ENCODE results near the gene MICU1.
"Not testable (repeated sequence)": the region's sequence is repeated elsewhere in the genome, so short reads cannot be mapped to it uniquely, and the experiment has no call there.

Gene MICU1

DNA sequence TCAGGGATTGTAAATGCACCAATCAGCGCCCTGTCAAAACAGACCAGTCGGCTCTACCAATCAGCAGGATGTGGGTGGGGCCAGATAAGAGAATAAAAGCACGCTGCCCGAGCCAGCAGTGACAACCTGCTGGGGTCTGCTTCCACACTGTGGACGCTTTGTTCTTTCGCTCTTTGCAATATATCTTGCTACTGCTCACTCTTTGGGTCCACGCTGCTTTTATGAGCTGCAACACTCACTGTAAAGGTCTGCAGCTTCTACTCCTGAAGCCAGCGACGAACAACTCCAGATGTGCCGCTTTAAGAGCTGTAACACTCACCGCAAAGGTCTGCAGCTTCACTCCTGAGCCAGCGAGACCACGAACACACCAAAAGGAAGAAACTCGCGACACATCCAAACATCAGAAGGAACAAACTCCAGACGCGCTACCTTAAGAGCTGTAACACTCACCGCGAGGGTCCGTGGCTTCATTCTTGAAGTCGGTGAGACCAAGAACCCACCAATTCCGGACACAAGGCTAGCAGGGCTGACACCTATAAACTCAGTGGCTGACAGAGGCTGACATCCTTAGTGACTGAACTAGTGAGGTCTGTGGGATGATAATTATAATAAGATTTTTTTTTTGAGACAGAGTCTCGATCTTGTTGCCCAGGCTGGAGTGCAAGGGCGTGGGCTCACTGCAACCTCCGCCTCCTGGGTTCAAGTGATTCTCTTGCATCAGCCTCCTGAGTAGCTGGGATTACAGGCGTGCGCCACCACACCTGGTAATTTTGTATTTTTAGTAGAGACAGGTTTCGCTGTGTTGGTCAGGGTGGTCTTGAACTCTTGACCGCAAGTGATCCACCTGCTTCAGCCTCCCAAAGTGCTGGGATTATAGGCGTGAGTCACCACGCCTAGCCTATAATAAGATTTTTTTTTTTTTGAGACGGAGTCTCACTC is 298.9 kb downstream of the MICU1 start:
- not testable (repeated sequence) for DNase-seq (ENCODE audit: low read depth)

DNA sequence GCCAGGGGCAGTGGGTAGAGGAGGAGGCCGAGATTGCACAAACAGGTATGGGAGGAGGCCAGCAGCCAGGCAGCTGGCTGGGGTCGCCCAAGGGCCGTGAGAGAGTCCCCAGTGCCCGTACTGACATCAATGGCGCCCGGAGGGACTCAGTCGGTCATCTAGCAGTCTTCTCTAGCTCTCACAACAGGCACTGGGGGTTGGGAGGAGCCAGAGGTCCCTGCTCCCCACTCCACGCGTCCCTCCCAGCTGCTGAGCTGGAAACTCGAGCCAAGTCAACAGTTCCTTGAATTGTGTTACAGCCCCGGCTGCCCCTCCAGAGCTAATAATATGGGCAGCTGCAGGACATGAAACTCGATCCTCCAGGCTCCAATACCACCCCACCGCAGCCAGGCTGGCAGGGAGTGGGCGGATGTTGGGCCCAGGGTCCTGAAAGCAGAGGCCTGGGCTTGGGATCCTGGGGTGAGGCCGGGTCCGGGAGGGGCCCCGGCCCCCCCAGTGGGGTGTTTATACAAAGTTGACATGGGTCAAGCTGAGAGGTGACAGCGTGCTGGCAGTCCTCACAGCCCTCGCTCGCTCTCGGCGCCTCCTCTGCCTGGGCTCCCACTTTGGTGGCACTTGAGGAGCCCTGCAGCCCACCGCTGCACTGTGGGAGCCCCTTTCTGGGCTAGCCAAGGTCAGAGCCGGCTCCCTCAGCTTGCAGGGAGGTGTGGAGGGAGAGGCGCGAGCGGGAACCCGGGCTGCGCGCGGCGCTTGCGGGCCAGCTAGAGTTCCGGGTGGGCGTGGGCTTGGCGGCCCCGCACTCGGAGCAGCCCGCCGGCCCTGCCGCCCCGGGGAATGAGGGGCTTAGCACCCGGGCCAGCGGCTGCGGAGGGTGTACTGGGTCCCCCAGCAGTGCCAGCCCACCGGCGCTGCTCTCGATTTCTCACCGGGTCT is 300.4 kb downstream of the MICU1 start:
- DNase-seq (ENCODE audit: low read depth), result not testable (repeated sequence)

DNA sequence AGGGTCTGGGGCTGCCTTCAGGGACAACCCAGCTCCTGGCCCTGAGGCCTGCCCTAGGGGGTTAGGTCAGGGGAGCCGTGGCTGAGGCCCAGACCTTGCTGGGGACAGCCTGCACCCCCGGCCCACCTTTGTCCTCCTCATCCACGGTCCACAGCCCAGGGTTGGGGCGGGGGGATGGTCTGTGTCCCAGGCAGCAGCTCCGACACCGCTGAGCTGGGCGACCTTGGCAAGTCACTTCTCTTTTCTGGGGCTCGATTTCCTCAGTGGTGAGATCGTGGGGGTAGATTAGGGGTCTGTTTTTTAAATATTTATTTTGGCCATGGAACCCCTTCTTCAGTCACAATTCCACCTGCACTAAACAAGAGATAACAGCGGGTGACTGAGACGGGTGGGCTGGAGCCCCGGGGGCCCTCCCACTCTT is 302.1 kb downstream of the MICU1 start:
- no peak for DNase-seq (ENCODE audit: low read depth)

DNA sequence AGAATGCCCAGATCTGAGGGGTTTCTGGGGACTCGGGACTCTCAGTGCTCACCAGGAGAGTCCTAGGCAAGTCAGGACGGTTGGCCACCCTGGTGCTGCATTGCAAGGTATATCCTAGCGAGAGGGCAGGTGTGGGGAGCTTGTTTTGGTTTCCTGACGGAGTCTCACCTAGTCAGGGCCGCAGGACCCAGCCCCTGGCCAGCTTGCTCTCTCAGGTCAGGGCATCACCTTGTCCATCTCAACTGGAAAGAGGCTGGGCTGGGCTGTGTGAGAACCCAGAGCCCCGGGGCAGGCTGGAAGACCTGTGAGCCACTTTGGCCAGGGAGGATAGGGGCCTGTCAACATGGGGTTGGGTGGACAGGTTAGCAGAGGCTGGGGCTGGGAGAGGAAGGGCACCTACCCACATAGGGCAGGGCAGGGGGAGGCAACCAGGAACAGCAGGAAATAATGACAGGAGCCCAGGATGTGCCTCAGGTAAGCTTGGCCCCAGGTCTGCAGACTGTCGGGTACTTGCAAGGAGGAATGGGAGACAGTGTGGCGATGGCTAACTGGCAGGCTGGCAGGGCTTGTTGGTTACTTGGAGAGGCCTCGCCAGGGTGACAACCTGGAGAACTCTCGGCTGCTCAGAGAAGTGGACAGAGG is 302.6 kb downstream of the MICU1 start:
- no peak for DNase-seq (ENCODE audit: low read depth)

DNA sequence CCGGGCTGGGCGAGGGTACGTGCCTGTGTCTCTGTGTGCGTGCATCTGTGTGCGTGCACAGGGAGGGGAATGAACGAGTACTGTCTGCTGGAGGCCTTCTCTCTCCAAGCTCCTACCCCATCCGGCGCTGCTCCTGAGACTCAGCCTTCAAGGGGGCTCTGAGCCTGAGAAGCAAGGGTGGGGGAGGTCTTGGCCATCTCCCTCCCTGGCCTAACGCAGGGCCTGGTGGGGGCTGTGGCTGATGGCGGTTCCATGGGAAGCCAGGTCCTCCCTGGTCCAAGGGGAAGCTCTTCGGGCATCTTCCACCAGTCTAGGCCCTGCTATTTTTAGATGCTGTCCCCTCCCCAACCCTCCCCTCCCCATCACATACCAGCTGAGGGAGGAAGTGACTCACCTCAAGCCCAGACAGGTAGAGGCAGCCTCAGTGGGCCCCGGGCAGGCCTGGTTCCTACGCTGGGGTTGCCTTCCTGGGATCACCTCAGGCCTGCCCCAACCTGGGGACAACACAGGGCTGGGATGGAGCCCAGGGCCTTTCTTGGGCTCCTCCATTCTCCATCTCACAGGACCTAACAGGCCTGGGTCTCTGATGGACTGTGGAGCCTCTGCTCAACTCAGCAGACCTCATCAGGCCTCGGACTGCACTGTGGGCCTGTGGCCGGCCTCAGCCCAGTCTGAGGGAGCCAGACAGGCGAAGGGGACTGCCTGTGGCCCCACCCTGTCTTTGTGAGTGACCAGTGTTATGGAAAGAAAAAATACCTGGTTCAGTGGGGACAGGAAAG is 303.4 kb downstream of the MICU1 start:
- DNase-seq (ENCODE audit: low read depth), result no peak

DNA sequence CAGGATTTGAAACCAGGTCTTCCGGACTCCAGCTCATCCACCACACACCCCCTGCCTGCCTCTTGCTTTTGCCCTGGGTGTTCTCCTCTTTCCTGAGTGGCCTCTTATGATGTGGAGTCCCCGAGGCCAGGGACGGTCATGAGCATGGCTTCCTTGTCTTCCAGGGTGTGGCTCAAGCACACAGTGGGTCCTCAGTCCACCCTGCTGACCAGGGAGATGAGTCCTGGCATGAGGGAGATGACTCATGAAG is 303.9 kb downstream of the MICU1 start:
- no peak for DNase-seq (ENCODE audit: low read depth)

DNA sequence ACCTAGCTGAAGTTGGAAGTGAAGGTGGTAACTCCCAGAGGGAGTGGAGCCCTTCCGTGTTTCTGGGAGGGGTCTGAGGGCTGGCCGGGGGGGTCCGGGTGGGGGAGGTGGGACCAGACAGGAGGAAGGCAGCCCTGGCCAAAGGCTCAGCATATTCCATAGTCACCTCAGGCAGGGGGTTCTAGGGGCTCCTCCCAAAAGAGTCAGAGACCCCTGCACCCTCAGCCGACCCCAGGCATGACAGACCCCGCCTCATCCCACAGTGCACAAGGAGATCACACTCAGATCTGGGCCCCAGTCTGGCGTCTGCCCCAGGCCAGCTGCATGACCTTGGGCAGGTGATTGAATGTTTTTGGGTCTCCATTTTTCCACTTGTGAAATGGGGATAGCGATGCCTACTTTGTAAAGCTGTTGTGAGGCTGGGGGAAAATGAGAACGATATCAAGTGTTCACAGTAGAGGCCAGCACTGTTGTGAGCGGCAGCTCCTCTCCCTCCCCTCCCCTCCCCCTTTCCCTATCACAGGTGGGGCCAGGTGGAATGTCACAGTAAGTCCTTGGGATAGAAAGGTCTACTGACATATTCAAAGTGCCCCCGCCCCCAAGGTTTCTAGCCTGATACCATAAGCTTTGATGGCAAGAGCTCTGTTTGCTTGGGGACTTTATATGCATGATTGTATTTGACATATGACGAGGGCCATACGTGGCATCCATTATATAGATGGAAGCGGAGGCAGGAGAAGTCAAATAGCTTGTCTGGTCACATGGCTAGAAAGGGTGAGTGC is 304.4 kb downstream of the MICU1 start:
- no peak for DNase-seq (ENCODE audit: low read depth)

DNA sequence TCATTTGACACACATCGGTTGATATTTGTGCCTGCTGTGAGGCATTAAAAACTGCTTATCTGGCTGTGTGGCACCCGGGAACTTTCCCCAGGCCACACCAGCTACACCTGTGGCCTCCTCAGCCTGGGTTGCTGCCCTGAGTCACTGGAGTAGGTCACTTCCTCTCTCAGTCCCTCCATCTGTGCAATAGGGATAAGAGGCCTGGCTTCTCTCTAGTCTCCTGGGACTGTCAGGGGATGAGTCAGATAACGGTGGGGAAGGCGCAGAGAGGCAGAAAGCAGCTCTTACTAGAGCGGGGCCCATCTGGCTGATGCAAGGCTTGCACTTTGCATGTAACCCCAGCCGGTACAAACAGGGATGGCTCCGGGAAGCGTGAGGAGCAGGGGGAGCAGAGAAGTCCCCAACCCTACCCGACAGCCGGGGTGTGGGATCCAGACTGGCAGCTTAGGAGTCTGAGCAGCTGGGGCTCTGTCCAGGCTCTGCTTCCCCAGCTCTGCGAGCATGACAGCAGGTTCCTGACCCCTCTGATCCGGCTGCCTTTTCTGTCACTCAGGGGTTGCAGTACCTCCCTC is 305.1 kb downstream of the MICU1 start:
- peak; percentile 98 for DNase-seq (ENCODE audit: low read depth)

DNA sequence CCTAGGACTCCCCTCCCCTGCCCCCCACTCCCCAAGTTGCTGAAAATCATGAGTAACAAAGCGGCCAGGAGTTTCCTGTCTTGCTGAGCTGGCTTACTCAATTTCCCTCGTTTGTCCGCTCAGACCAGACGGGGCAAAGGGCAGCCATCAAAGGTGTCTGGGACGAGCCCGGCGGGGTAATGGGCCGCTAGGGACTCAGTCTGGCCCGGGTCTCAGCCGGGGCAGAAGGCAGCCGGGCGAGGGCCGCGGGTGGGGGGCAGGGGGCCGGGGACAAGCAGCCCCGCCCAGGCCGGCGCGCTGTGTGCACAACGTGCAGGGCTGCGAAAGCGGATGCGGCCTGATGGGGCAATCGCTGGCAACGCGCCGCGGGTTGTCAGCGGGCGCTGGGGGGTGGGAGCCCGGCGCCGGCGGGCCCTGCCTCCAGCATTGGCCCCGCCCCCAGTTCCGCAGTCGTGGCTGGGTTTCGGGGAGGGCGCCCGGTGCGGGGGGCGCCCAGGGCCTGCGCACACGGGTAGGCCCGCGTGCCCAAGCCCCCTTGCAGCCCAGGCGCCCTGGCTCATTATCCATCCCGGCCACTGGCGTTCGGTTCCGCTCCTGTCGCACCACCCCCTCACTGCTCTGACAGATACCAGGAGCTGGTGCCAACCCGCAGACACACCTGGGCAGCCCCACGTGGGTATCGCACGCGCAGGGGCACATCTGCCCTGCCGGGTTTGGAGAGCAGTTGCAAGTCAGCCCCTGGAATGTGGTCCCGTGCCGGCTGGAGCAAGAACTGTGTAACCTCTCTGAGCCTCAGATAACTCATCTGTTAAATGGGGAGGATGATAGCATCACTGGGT is 306.2 kb downstream of the MICU1 start:
- DNase-seq (ENCODE audit: low read depth), result peak; percentile 77

DNA sequence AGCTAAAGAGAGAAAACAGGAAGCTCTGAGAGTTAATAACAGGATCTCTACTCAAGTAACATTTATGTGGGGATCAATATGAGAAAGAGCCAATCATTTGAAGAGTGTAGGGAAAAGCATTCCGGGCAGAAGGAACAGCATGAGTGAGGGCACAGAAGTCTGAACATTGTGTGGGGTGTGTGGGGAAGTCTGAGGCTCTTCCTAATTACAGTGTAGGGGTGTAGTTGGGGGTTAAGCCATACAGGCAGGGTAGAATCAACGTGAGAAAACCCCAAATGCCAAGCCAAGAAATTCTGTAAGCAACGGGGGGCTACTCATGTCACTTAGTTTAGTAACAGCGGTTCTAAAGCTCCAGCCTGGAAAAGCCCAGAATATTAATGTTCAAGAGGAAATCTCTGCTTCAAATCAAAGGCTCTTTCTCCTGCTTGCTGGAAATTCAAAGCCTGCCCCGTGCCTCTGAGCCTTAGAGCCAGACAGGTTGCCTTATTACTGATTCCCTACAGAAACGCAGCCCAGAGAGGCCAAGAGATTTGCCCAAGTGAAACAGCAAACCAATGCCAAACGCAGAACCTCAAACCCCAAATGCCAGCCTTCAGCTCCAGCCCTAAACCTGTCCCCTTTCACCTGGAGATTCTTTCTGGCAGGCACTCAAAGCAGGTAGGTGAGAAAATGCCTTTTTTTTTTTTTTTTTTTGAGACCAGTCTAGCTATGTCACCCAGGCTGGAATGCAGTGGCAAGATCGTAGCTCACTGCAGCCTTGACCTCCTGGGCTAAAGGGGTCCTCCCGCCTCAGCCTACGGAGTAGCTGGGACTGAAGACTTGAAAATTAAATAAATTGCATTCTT is 307.2 kb downstream of the MICU1 start:
- DNase-seq (ENCODE audit: low read depth), result no peak

All from stromal cell of bone marrow (primary cell).